Measurements from ENCODE around the gene GLIS2.

DNA sequence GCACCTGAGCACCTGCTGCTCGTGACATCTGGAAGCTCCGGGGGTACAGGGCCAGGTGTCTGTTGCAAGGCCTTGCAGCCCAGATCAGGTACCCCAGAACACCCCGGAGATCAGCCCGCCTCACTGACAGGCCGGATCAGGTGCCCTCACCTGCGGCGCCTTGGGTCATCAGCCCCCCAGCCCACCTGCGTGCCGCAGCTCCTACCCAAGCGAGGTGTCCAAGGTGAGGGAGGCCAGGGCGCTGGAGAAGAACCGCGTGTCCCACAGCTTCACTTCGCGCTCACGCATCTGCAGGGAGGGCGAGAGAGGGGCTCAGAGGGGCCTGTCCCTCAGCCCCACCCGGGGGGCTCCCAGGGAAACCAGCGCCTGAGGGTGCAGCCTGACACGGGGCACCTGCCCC is 71.9 kb downstream of the GLIS2 start:
- TF ChIP-seq, protein P1, sequence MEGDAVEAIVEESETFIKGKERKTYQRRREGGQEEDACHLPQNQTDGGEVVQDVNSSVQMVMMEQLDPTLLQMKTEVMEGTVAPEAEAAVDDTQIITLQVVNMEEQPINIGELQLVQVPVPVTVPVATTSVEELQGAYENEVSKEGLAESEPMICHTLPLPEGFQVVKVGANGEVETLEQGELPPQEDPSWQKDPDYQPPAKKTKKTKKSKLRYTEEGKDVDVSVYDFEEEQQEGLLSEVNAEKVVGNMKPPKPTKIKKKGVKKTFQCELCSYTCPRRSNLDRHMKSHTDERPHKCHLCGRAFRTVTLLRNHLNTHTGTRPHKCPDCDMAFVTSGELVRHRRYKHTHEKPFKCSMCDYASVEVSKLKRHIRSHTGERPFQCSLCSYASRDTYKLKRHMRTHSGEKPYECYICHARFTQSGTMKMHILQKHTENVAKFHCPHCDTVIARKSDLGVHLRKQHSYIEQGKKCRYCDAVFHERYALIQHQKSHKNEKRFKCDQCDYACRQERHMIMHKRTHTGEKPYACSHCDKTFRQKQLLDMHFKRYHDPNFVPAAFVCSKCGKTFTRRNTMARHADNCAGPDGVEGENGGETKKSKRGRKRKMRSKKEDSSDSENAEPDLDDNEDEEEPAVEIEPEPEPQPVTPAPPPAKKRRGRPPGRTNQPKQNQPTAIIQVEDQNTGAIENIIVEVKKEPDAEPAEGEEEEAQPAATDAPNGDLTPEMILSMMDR (conservative IDR thresholded peaks at IDR 0.05 in 1 of 2, IDR thresholded peaks at IDR 0.05 in 1 of 2; ENCODE audit: low read depth in 1 of 2, low read length in 2 of 2), result no peak
- no peak for TF ChIP-seq EZH2 (IDR thresholded peaks at IDR 0.05; ENCODE audit: low read length, missing control alignments)

All from fibroblast of lung (primary cell).